LNCAP (cell line): ENCODE data around the gene ARHGAP8.

ENCODE experiments used
- CTCF ChIP-seq: fragments of 450-650 bp; IDR thresholded peaks from 2 replicates; pipeline ENCODE4 v1.5.1; 2017; ENCODE audit warnings: mild to moderate bottlenecking

Gene ARHGAP8

DNA sequence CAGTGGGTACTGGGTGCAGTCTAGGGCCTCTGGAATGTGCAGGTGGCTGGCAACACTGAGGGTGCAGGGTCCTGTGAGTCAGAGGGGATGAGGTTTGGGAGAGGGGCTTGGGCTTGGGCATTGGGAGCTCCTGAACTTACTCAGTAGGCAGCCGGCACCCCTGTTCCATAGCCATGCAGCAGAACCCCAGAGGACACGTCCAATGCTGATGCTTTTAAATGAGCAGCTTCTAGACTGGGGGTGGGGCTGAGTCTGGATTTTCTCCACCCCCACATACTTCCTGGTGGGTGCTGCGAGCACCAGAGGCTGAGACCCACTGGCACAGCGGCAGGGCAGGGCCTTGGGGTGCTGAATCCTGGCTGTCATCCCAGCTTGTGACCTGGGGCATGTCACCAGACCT is 71.4 kb downstream of the ARHGAP8 start:
- TF ChIP-seq CTCF: no peak

DNA sequence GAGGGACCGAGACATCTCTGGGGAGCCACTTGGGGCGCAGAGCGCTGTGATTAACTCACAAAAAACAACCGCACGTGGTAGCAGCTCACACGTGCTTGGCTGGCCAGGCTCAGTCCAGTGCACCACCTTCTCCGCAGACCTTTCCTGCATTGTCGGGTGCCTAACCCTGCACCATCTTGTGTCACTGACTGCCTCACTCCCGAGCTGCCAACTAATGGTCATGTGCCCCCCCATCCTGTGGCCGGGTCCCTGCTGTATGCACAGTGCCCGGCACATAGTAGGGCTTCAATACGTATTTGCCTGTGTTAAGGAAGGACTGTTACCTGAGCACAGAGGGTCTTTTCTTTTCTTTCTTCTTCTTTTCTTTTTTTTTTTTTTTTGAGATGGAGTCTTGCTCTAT is 71.9 kb downstream of the ARHGAP8 start:
- no peak for TF ChIP-seq CTCF

- no peak for TF ChIP-seq CTCF
Measured at GRCh38 chr22:44825310-44826150, 73.2 kb downstream of the ARHGAP8 start.

GRCh38 chr22:44827666-44828190 is 75.4 kb downstream of the ARHGAP8 start:
- no peak for TF ChIP-seq CTCF

DNA sequence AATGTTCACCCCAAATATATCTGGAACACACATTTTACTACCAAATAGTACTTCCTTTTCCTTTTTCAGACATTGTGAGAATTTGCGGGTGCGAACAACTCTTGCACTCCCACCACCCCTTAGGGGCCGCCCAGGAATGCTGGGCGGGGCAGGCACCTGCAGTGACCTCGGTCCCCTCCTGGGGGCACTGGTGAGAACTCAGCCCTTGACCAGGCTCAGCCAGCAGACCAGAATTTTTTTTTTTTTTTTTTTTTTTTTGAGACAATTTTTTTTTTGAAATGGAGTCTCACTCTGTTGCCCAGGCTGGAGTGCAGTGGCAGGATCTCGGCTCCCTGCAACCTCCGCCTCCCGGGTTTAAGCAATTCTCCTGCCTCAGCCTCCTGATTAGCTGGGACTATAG is 75.8 kb downstream of the ARHGAP8 start:
- TF ChIP-seq CTCF: peak; percentile 53

DNA sequence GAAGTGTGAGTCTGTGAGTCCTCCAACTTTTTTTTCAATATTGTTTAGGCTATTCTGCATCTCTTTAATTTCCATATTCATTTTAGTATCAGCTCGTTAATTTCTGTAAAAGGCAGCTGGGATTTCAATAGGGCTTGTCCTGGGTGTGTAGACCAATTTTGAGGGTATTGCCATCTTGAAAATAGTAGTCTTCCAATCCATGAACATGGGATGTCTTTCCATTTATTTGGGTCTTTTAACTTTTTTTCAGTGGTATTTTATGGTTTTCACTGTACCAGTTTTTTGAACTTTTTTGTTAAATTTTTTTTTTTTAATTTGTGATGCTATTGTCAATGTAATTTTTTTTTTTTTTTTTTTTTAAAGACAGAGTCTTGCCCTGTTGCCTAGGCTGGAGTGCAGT is 79.5 kb downstream of the ARHGAP8 start:
- TF ChIP-seq CTCF: no peak

DNA sequence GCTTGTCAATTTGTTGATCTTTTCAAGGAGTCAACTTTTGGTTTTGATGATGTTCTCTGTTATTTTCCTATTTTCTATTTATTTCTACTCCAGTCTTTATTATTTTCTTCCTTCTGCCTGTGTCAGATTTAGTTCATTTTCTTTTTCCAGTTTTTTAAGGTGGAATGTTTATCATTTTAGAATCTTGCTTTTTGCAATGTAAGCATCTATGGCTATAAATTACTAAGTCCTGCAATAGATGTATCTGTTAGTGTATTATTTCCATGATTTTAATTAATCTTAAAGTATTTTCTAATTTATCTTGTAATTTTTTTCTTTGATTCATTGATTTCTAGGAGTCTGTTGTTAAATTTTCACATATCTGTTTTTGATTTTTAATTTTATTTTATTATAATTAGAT is 81.7 kb downstream of the ARHGAP8 start:
- no peak for TF ChIP-seq CTCF
